Measurements from ENCODE around the gene DMRT3. TPM values are rescaled to one million over a fixed set of nuclear protein-coding genes. Genes with fewer than 3 reads are reported as not detected.

The DMRT3 gene
- total RNA-seq, 4 donors from 2014 or later, result not detected

GRCh38 chr9:1034271-1034670 is 57.8 kb downstream of the DMRT3 start:
- H3K36me3 ChIP-seq, result no peaks in the 10 kb centered on the region
- no peak overlapping the region for H3K4me3 ChIP-seq
- H3K27me3 ChIP-seq, result no peaks in the 10 kb centered on the region
- no peak overlapping the region for H3K27ac ChIP-seq
- no peak for DNase-seq
- no peaks in the 10 kb centered on the region for H3K9me3 ChIP-seq
- TF ChIP-seq CTCF (IDR thresholded peaks at IDR 0.05) (no peak), POLR2A (IDR thresholded peaks at IDR 0.05) (no peak)
- H3K4me1 ChIP-seq, result no peaks in the 10 kb centered on the region

DNA sequence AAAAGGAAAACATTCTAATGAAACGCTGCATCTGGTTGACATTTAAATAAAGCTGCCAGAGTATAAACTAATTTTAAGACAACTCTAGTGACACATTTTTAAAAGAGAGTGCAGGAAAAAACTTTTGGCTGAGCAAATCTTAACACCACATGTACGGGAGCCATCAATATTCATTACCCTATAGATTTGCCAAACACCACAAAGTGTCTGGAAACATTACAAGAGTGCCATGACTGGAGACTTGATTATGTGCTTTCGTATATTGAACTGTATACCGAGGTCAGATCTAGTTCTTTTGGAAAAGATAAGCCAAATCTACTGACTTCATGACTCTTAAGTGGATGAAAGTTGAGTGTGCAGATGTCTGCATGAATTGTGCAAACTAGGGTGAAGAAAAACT is 63.1 kb downstream of the DMRT3 start:
- no peak for TF ChIP-seq POLR2A (IDR thresholded peaks at IDR 0.05)
- TF ChIP-seq CTCF (IDR thresholded peaks at IDR 0.05), result no peak
- peaks cover 0 to 6% (median 0%) of the 10 kb centered on the region in 4 donors for H3K4me1 ChIP-seq
- H3K9me3 ChIP-seq, result no peaks in the 10 kb centered on the region
- no peaks in the 10 kb centered on the region for H3K36me3 ChIP-seq
- no peak for DNase-seq
- H3K27me3 ChIP-seq, result peaks cover 0 to 27% of the 10 kb centered on the region in 2 donors
- H3K4me3 ChIP-seq, result no peak overlapping the region
- H3K27ac ChIP-seq, result no peak overlapping the region

Small RNA genes within 50 kb of the gene (small RNA-seq; reads per million reads assigned to genes)
- gene RNU6-1073P, result 0 reads per million in 2 donors

Other genes starting within 250 kb of the DMRT3 start
- gene DMRT1, start 135.0 kb upstream of the DMRT3 start, total RNA-seq, result not detected
- not detected for gene DMRT2, start 73.7 kb downstream of the DMRT3 start, total RNA-seq

Measured in Peyer's patch (tissue), 4 donors.